ENCODE measurements around the gene TYW1.
"Not testable (repeated sequence)": the region's sequence is repeated elsewhere in the genome, so short reads cannot be mapped to it uniquely, and the experiment has no call there.

Gene TYW1

DNA sequence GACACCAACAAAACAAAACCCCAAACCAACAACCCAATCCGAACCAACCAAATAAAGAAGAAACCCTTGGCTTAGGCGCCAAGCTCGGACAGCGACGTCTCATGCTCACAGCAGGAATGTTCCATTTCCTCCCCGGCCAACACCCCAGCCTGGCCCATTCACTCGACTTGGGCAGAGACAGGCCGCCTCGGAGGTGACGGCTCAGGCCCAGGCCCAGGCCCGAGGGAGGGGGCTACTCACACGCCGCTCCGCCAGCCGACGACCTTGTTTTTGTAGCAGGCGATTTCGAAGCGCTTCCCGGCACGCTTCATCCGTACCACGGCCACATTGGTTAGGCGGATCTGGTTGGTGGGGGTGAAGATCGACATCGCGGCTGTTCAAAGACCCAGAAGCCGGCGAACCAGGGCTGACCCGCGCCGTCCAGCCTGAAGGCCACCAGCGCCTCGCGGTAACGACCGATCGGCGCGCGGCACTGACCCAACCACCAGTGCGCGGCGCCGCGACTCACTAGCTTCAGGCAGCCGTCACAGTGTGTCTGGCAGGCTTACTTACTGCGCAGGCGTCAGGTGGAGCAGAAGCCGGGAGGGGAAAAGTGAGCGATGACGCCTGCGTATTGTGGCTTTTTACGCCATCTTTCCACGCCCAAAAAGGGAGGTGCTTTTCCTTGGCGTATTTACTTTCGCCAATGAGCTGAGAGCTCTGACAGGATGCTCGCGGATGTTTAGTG is 1.4 kb upstream of the TYW1 start, which contains the start of gene SBDS:
TSS of gene SBDS (minus strand) at position 537 of the 727 bp plus-strand sequence. CDS start at position 368, 169 bp downstream.
- peak; percentile 91 for DNase-seq

DNA sequence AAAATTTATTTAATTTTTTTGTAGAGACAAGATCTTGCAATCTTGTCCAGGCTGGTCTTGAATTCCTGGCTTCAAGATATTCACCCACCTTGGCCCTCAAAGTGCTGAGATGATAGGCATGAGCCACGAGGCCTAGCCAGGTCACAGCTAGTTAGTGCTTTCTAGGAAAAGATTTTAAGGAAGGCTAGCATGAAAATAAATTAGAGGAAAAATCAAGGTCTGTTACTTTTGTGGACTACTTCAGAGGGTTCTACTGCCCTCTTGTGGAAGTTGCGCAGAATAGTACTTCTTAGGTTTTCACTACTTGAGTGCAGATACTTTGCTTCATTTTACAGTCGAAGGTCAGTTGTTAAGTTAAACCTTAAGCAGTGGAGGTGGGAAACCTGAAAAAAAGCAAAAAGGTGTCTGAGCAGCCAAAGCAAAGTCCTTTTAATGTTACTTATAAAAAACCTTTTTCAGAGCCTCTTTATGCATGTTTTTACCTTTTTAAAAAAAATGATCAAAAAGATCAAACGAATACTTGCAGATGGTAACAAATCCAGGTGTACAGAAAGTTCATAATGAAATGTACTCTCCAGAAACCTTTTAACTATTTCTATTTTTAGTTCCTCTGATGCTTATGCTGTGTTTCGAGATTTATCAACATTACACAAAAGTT is 4.1 kb downstream of the TYW1 start:
- not testable (repeated sequence) for DNase-seq

DNA sequence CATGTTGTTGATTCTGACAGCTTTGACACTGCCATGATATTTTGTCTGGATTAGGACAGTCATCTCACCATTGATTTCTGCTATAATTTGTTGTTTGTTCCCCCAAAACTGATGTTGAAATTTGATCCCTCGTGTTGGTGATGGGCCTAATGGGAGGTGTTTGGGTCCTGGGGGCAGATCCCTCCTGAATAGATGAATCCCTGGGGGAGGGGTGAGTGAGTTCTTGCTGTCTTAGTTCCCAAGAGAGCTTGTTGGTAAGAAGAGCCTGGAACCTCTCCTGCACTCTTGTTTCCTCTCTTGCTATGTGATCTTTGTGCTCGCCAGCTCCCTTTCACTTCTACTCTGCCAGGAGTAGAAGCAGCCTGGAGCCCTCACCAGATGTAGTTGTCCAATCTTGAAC is 7.5 kb downstream of the TYW1 start:
- not testable (repeated sequence) for DNase-seq

DNA sequence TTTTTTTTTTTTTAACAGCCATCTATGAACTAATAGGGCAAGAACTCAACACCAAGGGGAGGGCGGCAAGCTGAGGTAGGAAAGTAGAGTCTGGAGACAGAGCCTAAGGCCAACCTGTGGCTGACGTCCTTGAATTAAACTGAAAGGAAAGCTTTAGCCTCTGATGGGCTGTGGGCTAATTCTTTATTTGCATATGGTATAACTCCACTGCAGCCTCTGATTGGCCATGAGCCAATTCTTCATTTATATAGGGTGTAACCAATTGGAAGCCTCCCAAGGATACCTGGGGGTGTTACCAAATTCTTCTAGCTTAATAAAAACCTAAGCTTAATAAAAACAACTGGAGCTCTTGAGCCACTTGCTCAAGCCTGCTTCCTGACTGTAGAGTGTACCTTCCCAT is 10.3 kb downstream of the TYW1 start:
- no peak for DNase-seq

DNA sequence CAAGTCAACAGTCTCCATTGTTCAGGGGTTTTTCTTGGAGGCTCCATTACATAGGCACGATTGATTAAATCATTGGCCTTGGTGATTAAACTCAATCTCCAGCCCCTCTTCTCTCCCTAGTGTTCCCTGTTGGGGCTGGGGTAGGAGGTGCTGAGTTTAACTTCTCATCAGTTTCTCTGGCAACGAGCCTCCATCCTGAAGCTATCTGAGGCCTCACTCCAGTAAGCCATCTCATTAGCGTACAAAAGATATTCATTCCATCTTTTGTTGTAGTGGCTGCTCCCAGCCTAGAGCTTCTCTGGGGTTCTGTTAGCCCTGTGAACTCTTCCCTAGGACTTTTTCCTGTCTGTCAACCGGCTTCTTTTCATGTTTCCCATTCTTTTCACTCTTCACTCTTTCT is 11.6 kb downstream of the TYW1 start:
- no peak for DNase-seq

DNA sequence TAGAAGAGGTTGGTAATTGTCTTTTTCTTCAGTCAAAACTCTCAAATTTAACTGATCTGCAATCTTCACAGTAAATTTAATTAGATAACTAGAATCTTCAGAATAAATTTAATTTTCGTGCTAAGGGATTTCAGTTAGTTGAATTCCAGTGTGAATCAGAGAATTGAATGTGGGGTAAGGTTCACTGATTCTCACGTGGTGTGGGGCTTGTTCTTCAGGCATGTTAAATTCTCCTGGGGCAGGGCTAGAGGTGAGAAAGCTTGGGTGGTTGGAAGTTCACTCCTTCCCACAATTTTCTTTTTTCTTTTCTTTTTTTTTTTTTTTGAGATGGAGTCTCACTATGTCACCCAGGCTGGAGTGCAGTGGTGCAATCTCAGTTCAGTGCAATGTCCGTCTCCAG is 13.0 kb downstream of the TYW1 start:
- not testable (repeated sequence) for DNase-seq

DNA sequence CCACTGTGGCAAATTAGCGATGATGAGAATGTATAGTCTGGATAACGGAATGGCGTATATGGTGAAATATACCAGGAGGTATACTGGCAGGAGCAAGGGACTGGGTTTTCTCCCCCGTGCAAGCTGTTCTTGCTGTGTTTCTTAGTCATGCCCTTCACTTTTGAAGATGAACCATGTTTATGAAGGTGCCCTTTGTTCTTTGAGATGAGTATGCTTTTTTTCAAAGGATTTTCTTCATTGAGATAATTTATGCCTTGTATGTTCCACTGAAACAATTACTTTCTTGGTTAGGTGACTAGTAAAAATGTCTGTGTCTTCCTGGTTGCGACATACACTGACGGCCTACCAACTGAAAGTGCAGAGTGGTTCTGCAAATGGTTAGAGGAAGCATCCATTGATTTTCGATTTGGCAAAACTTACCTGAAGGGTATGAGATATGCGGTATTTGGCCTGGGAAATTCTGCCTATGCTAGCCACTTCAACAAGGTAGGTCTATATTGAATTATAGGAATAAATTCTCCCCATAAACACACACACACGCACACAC is 17.5 kb downstream of the TYW1 start:
- DNase-seq = not testable (repeated sequence)

DNA sequence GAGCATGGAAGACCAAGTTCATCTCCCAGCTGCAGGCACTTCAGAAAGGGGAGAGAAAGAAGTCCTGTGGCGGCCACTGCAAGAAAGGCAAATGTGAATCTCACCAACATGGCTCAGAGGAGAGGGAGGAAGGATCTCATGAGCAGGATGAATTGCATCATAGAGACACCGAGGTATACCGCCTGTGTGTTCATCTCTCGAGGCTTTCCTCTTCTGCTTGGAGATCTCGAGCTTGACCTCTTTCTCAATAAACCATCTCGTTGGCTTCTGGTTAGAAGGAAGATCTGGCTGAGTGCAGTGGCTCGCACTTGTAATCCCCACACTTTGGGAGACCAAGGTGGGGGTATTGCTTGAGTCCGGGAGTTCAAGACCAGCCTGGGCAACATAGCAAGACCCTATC is 21.3 kb downstream of the TYW1 start:
- not testable (repeated sequence) for DNase-seq

DNA sequence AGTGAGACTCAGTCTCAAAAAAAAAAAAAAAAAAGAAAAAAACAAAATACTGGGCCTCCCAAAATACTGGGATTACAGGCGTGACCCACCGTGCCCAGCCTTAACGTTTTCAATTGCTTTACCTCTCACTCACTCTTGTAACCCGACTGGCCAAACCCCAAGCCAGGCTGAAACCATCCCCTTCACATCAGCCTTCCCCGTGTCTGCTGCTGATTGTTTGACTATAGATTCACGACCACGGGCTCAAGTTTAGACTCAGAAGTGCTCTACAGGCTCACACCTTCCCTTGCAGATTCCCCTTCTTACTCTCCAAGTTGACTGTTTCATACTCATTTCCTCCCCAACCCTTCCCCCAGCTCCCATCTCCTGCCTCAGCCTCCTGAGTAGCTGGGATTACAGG is 22.3 kb downstream of the TYW1 start:
- DNase-seq = no peak

DNA sequence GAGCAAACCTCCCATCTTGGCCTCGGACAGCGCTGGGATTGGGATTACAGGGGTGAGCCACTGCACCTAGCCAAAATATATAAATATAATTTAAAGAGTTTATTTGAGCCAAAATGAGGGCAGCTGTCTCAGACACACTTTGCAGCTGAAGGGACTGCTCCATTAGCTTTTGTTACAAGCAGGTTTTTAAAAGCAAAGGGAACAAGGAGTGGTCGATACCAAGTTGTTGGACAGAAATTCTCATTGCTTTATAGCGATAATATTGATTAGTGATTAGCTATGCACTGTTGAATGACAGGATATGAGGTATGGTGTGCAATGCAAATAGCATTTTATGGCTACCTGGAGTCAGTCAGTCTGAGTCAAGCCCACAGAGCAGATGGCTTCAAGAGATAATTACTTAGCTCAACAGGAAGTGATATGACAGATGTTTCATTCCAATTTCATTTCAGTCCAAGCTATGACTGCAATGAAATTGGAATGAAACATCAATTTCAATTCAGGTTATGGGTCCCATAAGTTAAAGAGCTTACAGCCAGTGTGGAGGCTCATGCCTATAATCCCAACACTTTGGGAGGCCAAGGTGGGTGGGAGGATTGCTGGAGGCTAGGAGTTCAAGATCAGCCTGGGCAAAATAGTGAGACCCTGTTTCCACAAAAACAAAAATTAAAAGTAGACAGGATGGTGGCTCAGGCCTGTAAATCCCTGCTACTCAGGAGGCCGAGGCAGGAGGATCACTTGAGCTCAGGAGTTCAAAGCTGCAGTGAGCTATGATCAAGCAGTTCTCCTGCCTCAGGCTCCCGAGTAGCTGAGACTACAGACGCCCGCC is 23.1 kb downstream of the TYW1 start:
- no peak for DNase-seq

DNA sequence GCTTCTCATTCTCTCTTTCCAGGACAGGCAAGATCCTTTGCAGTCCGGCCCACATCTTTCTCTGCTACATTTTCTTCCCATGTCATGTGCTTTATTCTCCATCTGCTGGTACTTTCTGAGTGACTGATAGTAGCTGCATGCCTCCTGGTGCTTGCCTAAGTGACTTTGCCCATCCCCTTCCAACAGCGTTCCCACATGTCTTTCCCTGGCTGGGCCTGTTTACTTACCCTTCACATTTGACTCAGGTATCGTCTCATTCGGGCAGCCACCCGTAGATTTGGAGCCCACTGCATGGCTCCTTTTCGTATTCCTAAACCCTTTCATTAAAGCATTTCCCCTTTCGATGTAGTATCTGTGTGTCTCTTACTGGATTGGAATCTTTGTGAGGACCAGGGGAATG is 24.6 kb downstream of the TYW1 start:
- no peak for DNase-seq

DNA sequence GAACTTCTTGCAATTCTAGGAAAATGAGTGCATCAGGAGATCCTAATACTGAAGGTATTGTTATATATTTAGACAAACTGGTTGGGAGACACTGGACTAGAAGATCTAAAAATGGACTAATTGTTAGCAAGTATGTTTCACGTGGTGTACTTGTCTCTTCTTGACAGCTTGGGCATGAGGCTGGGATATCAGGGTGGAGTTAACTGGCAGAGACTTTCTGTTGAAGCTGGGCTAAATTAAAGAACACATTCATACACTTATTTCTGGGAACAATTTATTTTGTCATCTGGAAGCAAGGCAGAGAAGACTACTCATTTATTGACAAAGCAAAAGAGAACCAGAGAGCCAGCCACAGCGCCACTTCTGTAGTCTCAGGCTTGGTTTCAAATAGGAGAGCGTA is 25.9 kb downstream of the TYW1 start:
- no peak for DNase-seq

DNA sequence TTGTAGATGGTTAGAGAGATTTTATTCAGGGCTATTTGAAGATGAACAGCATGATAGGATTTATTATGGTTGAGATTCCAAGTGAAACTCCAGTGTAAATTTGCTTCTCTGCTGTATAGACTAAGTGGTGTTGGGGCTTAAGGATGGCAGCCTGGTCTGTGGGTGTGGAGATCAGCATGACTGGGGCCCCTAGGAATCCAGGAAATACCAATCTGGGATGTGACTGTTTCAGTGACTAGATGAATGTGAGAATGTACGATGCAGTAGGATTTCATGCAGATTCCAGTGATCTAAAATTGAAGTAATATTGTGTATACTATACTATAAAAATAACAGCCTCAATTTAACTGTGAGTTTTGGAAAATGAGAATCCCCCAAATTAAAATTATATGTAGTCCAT is 28.8 kb downstream of the TYW1 start:
- not testable (repeated sequence) for DNase-seq

DNA sequence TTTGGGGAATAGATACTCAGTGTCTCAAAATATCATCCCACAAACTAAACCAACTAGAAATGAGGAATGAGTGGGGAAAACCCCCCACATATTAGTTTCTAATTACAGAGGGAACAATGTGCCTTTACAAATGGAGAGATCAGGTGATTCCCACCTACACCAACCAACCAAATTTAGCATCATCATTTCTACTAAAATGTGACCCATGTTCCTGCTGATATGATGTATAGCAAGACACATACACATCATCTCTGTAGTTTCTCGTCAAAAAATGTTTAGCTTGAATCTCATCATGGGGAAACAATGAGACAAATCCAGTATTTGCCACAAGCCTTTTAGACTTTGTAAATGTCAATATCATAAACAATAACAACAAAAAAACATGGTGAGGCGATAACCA is 35.1 kb downstream of the TYW1 start:
- DNase-seq = not testable (repeated sequence)

DNA sequence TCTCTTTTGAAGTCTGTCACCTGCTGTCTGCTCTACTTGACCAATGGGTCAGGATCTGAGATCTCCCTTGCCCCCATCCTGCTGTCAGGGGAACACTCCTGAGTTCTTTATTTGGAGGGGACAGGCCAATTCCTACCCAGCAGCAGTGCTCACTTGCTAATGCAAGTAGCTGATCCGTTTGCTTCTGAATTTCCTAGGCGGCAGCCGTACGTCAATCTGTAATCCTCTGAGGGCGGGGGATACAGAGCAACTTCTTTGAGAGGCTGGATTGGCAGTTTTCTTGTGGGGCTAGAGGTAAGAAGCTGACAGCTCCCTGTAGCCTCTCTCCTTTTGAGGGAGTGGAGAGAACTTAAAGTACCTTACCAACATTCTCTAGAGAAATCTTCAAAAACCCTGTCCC is 36.6 kb downstream of the TYW1 start:
- no peak for DNase-seq

DNA sequence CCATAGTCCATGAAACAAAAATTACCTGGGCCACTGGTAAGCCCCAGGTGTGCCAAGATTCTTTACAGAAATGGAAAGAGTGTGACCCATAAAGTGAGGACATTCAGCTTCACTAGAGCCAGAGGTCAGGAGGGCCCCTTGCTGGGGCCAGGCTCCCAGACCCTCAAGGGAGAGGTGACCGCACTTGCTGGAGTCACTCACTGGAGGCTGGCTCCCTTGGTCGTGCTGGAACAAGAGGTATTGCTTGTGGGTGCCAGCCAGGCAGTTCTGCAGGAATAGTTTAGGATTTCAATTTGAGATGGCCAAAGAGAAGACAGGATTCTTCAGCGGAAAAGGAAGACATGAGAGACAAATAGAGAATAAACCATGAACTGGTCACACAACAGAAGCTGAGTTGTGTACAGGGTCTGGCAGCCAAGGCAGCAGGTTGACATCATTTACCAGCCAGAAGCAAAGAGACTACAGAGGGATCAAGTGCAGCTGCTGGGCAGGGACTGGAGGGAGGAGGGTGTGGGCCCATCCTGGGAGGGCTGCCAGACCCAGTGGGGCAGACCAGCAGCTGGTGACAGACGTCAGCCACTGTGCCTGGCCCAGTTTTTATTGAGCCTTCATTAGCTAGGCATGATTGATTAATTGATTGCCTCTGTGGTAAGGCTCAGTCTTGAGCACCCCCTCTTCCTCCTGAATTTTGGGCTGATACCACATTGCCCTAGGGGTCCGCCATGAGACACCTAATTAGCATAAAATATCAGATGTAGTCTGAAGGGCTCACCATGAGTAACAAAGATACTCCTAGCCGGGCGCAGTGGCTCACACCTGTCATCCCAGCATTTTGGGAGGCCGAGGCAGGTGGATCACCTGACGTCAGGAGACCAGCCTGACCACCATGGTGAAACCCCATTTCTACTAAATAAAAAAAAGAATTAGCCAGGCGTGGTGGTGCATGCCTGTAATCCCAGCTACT is 40.1 kb downstream of the TYW1 start:
- peak; percentile 44 for DNase-seq

DNA sequence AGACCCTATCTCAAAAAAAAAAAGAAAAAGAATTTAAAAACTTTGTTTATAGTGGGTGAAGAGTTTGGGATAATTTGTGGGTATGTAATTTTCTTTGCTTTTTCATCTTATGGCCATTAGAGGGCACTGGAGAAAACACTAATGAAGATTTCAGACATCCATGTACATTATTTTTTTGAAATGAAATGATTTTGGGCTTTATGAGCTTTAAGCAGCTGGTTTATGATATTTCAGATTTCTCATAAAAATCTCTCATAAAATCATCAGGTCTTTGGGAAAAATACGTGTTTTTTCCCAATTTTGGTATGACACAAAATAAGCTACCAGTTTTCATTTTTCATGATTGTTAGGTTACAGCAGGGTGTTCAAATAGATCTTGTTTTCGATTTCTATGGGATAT is 44.2 kb downstream of the TYW1 start:
- not testable (repeated sequence) for DNase-seq

DNA sequence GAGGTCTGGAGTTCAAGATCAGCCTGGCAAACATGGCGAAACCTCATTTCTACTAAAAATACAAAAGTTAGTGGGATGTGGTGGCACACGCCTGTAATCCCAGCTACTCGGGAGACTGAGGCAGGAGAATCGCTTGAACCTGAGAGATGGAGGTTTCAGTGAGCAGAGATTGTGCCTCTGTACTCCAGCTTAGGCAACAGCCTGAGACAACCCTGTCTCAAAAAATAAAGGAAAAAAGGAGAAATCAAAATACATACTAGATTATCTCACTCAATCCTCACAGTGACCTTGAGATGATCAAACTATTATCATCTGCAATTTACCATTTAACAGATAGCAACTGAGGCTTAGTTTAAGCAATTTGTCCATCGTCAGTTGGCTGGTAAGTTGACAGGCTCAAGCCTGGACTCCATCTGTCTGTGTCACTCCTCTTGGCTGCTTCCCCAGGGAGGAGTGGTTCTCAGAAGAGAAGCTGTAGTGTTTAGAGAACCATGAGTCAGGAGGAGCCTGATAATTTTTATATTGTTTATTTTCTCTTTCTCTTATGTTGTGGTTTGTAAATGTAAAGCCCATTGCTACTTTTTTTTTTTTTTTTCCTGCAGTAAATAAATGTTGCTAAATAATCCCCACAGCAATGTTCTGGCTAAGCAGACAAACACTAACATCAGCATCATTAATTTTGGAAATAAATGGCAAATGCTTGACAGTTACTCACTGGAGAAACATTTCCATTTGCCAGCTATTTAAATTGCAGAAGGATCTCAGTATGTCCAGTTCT is 46.3 kb downstream of the TYW1 start:
- DNase-seq = not testable (repeated sequence)

DNA sequence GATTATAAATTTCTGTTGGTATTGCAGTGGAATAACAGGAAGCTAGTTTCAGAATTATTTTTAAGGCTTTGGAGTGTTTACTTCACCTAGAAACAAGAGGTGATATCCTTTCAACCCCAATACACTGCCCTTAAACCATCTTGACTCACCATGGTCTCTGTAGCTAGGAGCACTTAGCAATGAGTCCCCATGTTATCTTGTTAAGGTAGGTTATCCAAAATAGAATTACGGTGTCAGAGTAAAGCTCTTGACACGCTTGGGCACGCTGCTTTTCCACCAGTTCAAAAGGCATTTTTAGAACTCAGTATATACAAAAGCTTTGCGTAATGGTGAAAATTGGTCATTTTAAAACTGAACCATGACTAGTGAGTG is 46.9 kb downstream of the TYW1 start:
- not testable (repeated sequence) for DNase-seq

DNA sequence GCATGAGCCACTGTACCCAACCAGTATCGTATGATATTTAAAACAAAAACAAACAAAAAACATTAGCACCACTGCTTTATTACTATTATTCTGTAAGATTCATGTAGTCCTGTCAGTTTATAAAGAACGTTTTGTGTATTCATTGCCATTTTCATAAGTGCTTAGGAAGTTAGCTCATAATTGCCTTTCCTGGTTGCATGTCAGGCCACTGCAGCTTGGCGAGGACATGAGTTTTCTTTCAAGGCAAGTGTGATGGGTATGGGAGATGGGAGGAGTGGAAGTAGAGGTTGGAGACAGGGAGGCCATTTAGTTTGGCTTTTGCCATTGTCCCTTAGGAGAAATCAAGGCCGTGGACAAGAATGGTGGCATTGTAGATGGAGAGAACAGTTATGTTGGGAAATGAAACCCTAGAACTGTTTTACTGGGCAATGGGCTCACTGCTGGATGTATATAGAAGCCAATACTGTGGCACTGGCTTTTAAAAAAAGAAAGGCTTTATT is 48.9 kb downstream of the TYW1 start:
- DNase-seq = no peak

DNA sequence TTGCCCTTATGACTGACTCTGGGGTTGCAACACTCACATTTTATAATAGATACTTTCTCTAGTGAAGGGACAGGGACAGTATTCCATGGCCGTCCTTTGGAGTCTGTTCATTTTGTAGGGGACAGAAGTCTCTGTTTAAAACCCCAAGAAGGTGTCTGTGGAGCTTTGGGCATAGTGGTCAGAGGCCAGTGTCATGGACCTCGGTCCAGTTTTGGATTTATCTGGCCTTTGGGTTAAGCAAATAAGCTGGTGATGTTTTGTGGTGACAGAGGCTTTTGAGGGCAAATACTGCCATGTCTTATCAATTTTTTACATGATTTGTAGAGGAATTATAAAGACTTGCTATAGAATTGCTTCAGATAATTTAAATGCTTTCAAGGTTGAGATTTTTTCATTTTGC is 50.2 kb downstream of the TYW1 start:
- DNase-seq = not testable (repeated sequence)

Measured in right forelimb (tissue), 1 donor.